GM13976 (cell line): ENCODE results near the gene ARHGAP10.

Experiments
- DNase-seq: peaks from one replicate; pipeline ENCODE4 v3.0.0; 2012; ENCODE audit warnings: low spot score
- in situ Hi-C: fragments of 300-500 bp; cut with MboI; formaldehyde crosslinking; loops from one replicate; pipeline ENCODE4 v1.12.0; 2022; ENCODE audit warnings: low sequenced_read_pairs, mixed read lengths, inconsistent platforms; ENCODE audit not compliant: unreplicated experiment
- TF ChIP-seq, protein P1 (sequence below): IDR thresholded peaks from 2 replicates; pipeline ENCODE4 v1.5.1; 2012; ENCODE audit warnings: borderline replicate concordance, mild to moderate bottlenecking; ENCODE audit not compliant: insufficient read depth; ENCODE audit errors: extremely low read depth, missing control alignments, control extremely low read depth

The ARHGAP10 gene

DNA sequence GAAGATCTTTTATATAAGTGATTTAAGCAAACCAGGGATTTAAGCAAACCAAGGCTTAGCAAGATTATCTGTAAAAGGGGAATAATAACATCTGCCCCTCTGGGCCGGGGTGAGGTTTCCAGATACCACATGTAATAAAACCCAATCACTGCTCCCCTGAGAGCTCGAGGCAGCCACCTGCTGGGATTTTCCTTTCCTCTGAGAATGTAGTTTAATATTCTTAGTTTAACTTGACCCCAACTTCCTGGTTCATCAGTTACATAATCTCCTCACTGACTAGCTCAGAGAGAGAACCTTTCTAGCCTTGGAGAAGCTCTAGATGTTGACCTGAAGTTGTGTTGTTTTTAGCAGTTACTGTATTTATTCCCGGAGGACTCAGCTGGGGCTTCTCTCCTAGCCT lies 322.4 kb downstream of the ARHGAP10 start:
- in situ Hi-C loops, result no loop called here
- no peak for DNase-seq
- TF ChIP-seq, protein P1, sequence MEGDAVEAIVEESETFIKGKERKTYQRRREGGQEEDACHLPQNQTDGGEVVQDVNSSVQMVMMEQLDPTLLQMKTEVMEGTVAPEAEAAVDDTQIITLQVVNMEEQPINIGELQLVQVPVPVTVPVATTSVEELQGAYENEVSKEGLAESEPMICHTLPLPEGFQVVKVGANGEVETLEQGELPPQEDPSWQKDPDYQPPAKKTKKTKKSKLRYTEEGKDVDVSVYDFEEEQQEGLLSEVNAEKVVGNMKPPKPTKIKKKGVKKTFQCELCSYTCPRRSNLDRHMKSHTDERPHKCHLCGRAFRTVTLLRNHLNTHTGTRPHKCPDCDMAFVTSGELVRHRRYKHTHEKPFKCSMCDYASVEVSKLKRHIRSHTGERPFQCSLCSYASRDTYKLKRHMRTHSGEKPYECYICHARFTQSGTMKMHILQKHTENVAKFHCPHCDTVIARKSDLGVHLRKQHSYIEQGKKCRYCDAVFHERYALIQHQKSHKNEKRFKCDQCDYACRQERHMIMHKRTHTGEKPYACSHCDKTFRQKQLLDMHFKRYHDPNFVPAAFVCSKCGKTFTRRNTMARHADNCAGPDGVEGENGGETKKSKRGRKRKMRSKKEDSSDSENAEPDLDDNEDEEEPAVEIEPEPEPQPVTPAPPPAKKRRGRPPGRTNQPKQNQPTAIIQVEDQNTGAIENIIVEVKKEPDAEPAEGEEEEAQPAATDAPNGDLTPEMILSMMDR, result no peak

DNA sequence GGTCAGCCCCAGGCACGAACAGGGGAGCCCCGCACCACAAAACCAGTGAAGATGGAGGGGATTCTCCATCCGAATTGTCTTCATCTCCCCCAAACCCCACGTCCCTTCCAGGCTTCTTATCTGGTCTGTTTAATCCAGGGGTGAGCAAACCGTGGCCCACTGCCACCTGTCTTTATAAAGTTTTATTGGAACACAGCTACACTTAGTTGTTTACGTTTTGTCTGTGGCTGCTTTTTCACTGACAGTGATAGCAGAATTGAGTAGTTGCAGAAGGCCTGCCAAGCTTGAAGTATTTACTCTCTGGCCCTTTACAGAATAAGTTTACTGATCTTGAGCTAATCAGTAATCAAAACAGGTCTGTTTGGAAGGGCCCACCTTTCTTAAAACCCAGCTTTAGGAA lies 324.0 kb downstream of the ARHGAP10 start:
- TF ChIP-seq, protein P1, result no peak
- in situ Hi-C loops, result no loop called here
- no peak for DNase-seq

GRCh38 chr4:148056879-148057278 lies 325.0 kb downstream of the ARHGAP10 start:
- in situ Hi-C loops, result no loop called here
- TF ChIP-seq, protein P1, result peak; percentile 51
- DNase-seq, result peak; percentile 53

DNA sequence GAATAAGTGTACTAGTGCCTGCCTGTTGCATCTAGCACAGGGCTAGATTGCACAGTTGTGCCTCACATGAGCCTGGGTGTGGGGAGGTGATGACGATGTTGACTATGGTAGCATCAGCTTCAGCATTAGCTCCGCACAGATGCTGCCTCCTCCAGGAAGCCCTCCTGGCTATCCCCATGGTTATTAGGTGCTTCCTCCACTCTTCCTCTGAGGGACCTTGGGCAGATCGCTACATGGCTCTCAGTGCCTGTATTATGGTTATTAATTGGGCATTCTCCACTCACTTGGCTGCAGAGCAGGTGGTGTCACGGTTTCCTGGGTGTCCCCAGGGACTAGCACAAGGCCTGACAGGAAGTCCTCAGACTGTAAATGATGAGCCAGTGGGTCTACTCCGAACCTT lies 325.6 kb downstream of the ARHGAP10 start:
- TF ChIP-seq, protein P1, result no peak
- no peak for DNase-seq
- in situ Hi-C loops, result no loop called here

DNA sequence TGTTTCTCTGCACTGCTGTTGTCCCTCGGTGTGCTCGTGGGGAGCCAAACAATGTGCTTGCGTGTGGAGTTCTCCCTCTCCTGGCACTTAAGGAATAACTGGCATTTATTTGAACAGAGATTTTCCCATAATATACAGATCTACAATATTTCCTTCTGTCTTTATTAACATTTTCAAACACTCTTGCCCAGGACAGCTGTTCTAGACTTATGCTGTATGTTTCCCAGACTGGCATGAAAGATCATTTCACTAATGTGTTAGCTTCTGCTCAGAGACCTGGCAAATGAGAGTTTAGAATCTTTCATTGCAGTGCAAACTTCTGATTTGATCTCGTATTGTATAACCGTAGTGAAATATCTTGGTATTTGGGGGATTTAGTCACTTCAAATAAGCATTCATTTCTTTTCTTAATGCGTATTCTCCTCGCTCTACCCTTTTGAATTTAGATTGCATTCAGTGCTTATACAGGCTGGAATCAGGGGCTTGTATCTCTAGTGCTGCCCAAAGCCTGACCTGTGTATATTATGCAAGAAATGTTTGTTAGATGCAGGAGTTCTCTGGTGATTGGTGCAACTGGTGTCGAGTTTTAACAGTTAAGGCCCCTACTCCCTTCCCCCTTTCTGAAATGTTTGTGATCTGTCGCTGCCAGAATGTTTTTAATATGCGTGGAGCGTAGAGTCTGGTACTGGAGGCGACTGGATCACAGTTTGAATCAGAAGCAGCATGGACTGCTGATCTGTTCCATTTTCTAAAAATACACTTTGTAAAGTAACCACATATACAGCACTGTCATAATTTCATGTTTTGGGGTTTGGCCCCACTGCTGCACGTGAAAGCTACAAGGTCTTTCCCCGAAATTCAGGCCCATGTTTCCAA lies 326.3 kb downstream of the ARHGAP10 start:
- in situ Hi-C loops, result no loop called here
- DNase-seq, result no peak
- TF ChIP-seq, protein P1, result no peak

- no peak for DNase-seq
- in situ Hi-C loops, result no loop called here
- TF ChIP-seq, protein P1, result no peak
These were observed 327.8 kb downstream of the ARHGAP10 start for GRCh38 chr4:148059617-148060180.
